Kidney capillary endothelial cell (primary cell): ENCODE measurements around the gene DCST1.

Experiments
- DNase-seq: peaks from one replicate; pipeline ENCODE4 v3.0.0-alpha.2; 2018; ENCODE audit warnings: low spot score

The DCST1 gene

GRCh38 chr1:155052439-155053395 lies 19.1 kb downstream of the DCST1 start:
- peak; percentile 83 for DNase-seq

GRCh38 chr1:155053531-155054105 lies 20.0 kb downstream of the DCST1 start:
- DNase-seq = no peak

- DNase-seq = no peak
Measured at GRCh38 chr1:155057104-155057503, 23.5 kb downstream of the DCST1 start.

- DNase-seq = no peak
Measured at GRCh38 chr1:155057788-155058211, 24.2 kb downstream of the DCST1 start.

GRCh38 chr1:155060736-155061135 lies 27.1 kb downstream of the DCST1 start:
- no peak for DNase-seq

- peak; percentile 86 for DNase-seq
Measured at GRCh38 chr1:155061381-155062150, 27.9 kb downstream of the DCST1 start.

GRCh38 chr1:155062151-155062686 lies 28.6 kb downstream of the DCST1 start:
- no peak for DNase-seq

GRCh38 chr1:155062702-155063411 lies 29.2 kb downstream of the DCST1 start:
- no peak for DNase-seq

- peak; percentile 65 for DNase-seq
Measured at GRCh38 chr1:155063550-155064110, 30.0 kb downstream of the DCST1 start, which contains the start of gene EFNA4. TSS of gene EFNA4 (plus strand) at chr1:155063740. CDS start at chr1:155063824, 84 bp downstream.

- DNase-seq = no peak
Measured at GRCh38 chr1:155064111-155064831, 30.6 kb downstream of the DCST1 start.

GRCh38 chr1:155064832-155065429 lies 31.3 kb downstream of the DCST1 start:
- no peak for DNase-seq

GRCh38 chr1:155066777-155067176 lies 33.2 kb downstream of the DCST1 start:
- no peak for DNase-seq

GRCh38 chr1:155068599-155068998 lies 35.0 kb downstream of the DCST1 start:
- no peak for DNase-seq

GRCh38 chr1:155069551-155070157 lies 36.0 kb downstream of the DCST1 start:
- no peak for DNase-seq

GRCh38 chr1:155070158-155070621 lies 36.6 kb downstream of the DCST1 start:
- DNase-seq = no peak

- DNase-seq = peak; percentile 57
Measured at GRCh38 chr1:155070721-155071569, 37.3 kb downstream of the DCST1 start.

- no peak for DNase-seq
Measured at GRCh38 chr1:155071701-155072100, 38.1 kb downstream of the DCST1 start.

GRCh38 chr1:155072531-155073289 lies 39.1 kb downstream of the DCST1 start:
- no peak for DNase-seq
